ENCODE results near the gene SFMBT2. TPM values are rescaled to one million over a fixed set of nuclear protein-coding genes. Genes with fewer than 3 reads are reported as not detected.

SFMBT2 gene
- polyA plus RNA-seq, 1 experiment: 0.06 TPM

- DNase-seq (ENCODE audit: low read depth): no peak
- POLR2A ChIA-PET: no interaction called here
- no peaks in the 10 kb centered on the region; the same call in 1 of the 2 replicates for H3K27me3 ChIP-seq (ENCODE audit: control insufficient read depth, insufficient read depth, low read length)
- CTCF ChIA-PET: no interaction called here
- no peaks in the 10 kb centered on the region for H3K36me3 ChIP-seq (ENCODE audit: control insufficient read depth, insufficient read depth, low read length)
- no peak overlapping the region for H3K4me3 ChIP-seq (ENCODE audit: low read depth, low read length)
- TF ChIP-seq CTCF (IDR thresholded peaks at IDR 0.05; ENCODE audit: insufficient read depth, low read depth, low read length): no peak
Measured at GRCh38 chr10:7135188-7135587, 275.6 kb downstream of the SFMBT2 start.

- Histone ChIP-seq H3K27me3 (ENCODE audit: control insufficient read depth, insufficient read depth, low read length) (no peaks in the 10 kb centered on the region; the same call in 1 of the 2 replicates), H3K36me3 (ENCODE audit: control insufficient read depth, insufficient read depth, low read length) (no peaks in the 10 kb centered on the region), H3K4me3 (ENCODE audit: low read depth, low read length) (no peak overlapping the region)
- CTCF ChIA-PET: interaction anchor here (0.8 kb wide), 1 partner anchor 13 kb away, joined by 4 read pairs; no protein-coding TSS in a partner anchor
- no peak for DNase-seq (ENCODE audit: low read depth)
- POLR2A ChIA-PET: no interaction called here
- no peak for TF ChIP-seq CTCF (IDR thresholded peaks at IDR 0.05; ENCODE audit: insufficient read depth, low read depth, low read length)
Measured at GRCh38 chr10:7134448-7134847, 276.4 kb downstream of the SFMBT2 start.

- ChIA-PET CTCF (interaction anchor here (0.8 kb wide), 1 partner anchor 13 kb away, joined by 4 read pairs; no protein-coding TSS in a partner anchor), POLR2A (no interaction called here)
- TF ChIP-seq CTCF (IDR thresholded peaks at IDR 0.05; ENCODE audit: insufficient read depth, low read depth, low read length): no peak
- Histone ChIP-seq H3K4me3 (ENCODE audit: low read depth, low read length) (no peak overlapping the region), H3K27me3 (ENCODE audit: control insufficient read depth, insufficient read depth, low read length) (no peaks in the 10 kb centered on the region; the same call in 1 of the 2 replicates), H3K36me3 (ENCODE audit: control insufficient read depth, insufficient read depth, low read length) (no peaks in the 10 kb centered on the region)
- DNase-seq (ENCODE audit: low read depth): no peak
Measured at GRCh38 chr10:7133958-7134357, 276.9 kb downstream of the SFMBT2 start.

- Histone ChIP-seq H3K4me3 (ENCODE audit: low read depth, low read length) (no peak overlapping the region), H3K36me3 (ENCODE audit: control insufficient read depth, insufficient read depth, low read length) (no peaks in the 10 kb centered on the region), H3K27me3 (ENCODE audit: control insufficient read depth, insufficient read depth, low read length) (no peaks in the 10 kb centered on the region; the same call in 1 of the 2 replicates)
- CTCF ChIA-PET: no interaction called here
- POLR2A ChIA-PET: no interaction called here
- DNase-seq (ENCODE audit: low read depth): no peak
- no peak for TF ChIP-seq CTCF (IDR thresholded peaks at IDR 0.05; ENCODE audit: insufficient read depth, low read depth, low read length)
Measured at GRCh38 chr10:7133278-7133677, 277.6 kb downstream of the SFMBT2 start.

GRCh38 chr10:7130191-7130911 lies 280.5 kb downstream of the SFMBT2 start:
- Histone ChIP-seq H3K36me3 (ENCODE audit: control insufficient read depth, insufficient read depth, low read length) (no peaks in the 10 kb centered on the region), H3K4me3 (ENCODE audit: low read depth, low read length) (no peak overlapping the region), H3K27me3 (ENCODE audit: control insufficient read depth, insufficient read depth, low read length) (no peaks in the 10 kb centered on the region; the same call in 1 of the 2 replicates)
- CTCF ChIA-PET: no interaction called here
- DNase-seq (ENCODE audit: low read depth): no peak
- POLR2A ChIA-PET: no interaction called here
- TF ChIP-seq CTCF (IDR thresholded peaks at IDR 0.05; ENCODE audit: insufficient read depth, low read depth, low read length): no peak
